Measurements from ENCODE around the gene TPBGL.

The TPBGL gene

GRCh38 chr11:75239531-75240290, 863 bp upstream of the TPBGL start:
- H3K4me1 ChIP-seq (ENCODE audit: control insufficient read depth, insufficient read depth, low read length): peaks cover 16% of the 10 kb centered on the region
- no peak overlapping the region for H3K27ac ChIP-seq (ENCODE audit: low read depth, low read length)
- H3K9ac ChIP-seq (ENCODE audit: low read depth, low read length): no peak overlapping the region
- peak overlapping the region; percentile 74 for H3K4me3 ChIP-seq (ENCODE audit: low read depth, low read length)
- H3K9me3 ChIP-seq (ENCODE audit: control insufficient read depth, insufficient read depth, low read length): no peaks in the 10 kb centered on the region
- peaks cover 66% of the 10 kb centered on the region for H3K27me3 ChIP-seq (ENCODE audit: control insufficient read depth, insufficient read depth, low read length)
- no peaks in the 10 kb centered on the region for H3K36me3 ChIP-seq (ENCODE audit: control insufficient read depth, insufficient read depth, low read length)

- Histone ChIP-seq H3K9ac (ENCODE audit: low read depth, low read length) (peak overlapping the region; percentile 53; the same call in 1 of the 2 replicates), H3K4me3 (ENCODE audit: low read depth, low read length) (peak overlapping the region; percentile 74), H3K9me3 (ENCODE audit: control insufficient read depth, insufficient read depth, low read length) (no peaks in the 10 kb centered on the region), H3K36me3 (ENCODE audit: control insufficient read depth, insufficient read depth, low read length) (no peaks in the 10 kb centered on the region), H3K4me1 (ENCODE audit: control insufficient read depth, insufficient read depth, low read length) (peaks cover 10% of the 10 kb centered on the region), H3K27me3 (ENCODE audit: control insufficient read depth, insufficient read depth, low read length) (peaks cover 74% of the 10 kb centered on the region), H3K27ac (ENCODE audit: low read depth, low read length) (no peak overlapping the region)
Measured at GRCh38 chr11:75241036-75241905, 697 bp downstream of the TPBGL start.

GRCh38 chr11:75241906-75242644, 1.5 kb downstream of the TPBGL start:
- Histone ChIP-seq H3K4me1 (ENCODE audit: control insufficient read depth, insufficient read depth, low read length) (peaks cover 10% of the 10 kb centered on the region), H3K27ac (ENCODE audit: low read depth, low read length) (no peak overlapping the region), H3K27me3 (ENCODE audit: control insufficient read depth, insufficient read depth, low read length) (peaks cover 74% of the 10 kb centered on the region), H3K9me3 (ENCODE audit: control insufficient read depth, insufficient read depth, low read length) (no peaks in the 10 kb centered on the region), H3K36me3 (ENCODE audit: control insufficient read depth, insufficient read depth, low read length) (no peaks in the 10 kb centered on the region), H3K4me3 (ENCODE audit: low read depth, low read length) (peak overlapping the region; percentile 74), H3K9ac (ENCODE audit: low read depth, low read length) (no peak overlapping the region)

GRCh38 chr11:75242722-75243600, 2.4 kb downstream of the TPBGL start:
- Histone ChIP-seq H3K27me3 (ENCODE audit: control insufficient read depth, insufficient read depth, low read length) (peaks cover 69% of the 10 kb centered on the region), H3K4me1 (ENCODE audit: control insufficient read depth, insufficient read depth, low read length) (peaks cover 10% of the 10 kb centered on the region), H3K27ac (ENCODE audit: low read depth, low read length) (no peak overlapping the region), H3K9ac (ENCODE audit: low read depth, low read length) (no peak overlapping the region), H3K36me3 (ENCODE audit: control insufficient read depth, insufficient read depth, low read length) (no peaks in the 10 kb centered on the region), H3K4me3 (ENCODE audit: low read depth, low read length) (no peak overlapping the region), H3K9me3 (ENCODE audit: control insufficient read depth, insufficient read depth, low read length) (no peaks in the 10 kb centered on the region)

GRCh38 chr11:75244052-75244814, 3.7 kb downstream of the TPBGL start:
- peaks cover 61% of the 10 kb centered on the region for H3K27me3 ChIP-seq (ENCODE audit: control insufficient read depth, insufficient read depth, low read length)
- no peaks in the 10 kb centered on the region for H3K36me3 ChIP-seq (ENCODE audit: control insufficient read depth, insufficient read depth, low read length)
- H3K9me3 ChIP-seq (ENCODE audit: control insufficient read depth, insufficient read depth, low read length): no peaks in the 10 kb centered on the region
- no peak overlapping the region for H3K4me3 ChIP-seq (ENCODE audit: low read depth, low read length)
- no peak overlapping the region for H3K9ac ChIP-seq (ENCODE audit: low read depth, low read length)
- H3K27ac ChIP-seq (ENCODE audit: low read depth, low read length): no peak overlapping the region
- H3K4me1 ChIP-seq (ENCODE audit: control insufficient read depth, insufficient read depth, low read length): peaks cover 8% of the 10 kb centered on the region

GRCh38 chr11:75245356-75246005, 4.9 kb downstream of the TPBGL start:
- H3K36me3 ChIP-seq (ENCODE audit: control insufficient read depth, insufficient read depth, low read length): no peaks in the 10 kb centered on the region
- H3K4me1 ChIP-seq (ENCODE audit: control insufficient read depth, insufficient read depth, low read length): no peaks in the 10 kb centered on the region
- H3K27me3 ChIP-seq (ENCODE audit: control insufficient read depth, insufficient read depth, low read length): peaks cover 49% of the 10 kb centered on the region
- no peaks in the 10 kb centered on the region for H3K9me3 ChIP-seq (ENCODE audit: control insufficient read depth, insufficient read depth, low read length)
- no peak overlapping the region for H3K27ac ChIP-seq (ENCODE audit: low read depth, low read length)
- no peak overlapping the region for H3K4me3 ChIP-seq (ENCODE audit: low read depth, low read length)
- H3K9ac ChIP-seq (ENCODE audit: low read depth, low read length): no peak overlapping the region

- Histone ChIP-seq H3K9ac (ENCODE audit: low read depth, low read length) (no peak overlapping the region), H3K4me3 (ENCODE audit: low read depth, low read length) (no peak overlapping the region), H3K36me3 (ENCODE audit: control insufficient read depth, insufficient read depth, low read length) (no peaks in the 10 kb centered on the region), H3K9me3 (ENCODE audit: control insufficient read depth, insufficient read depth, low read length) (no peaks in the 10 kb centered on the region), H3K27ac (ENCODE audit: low read depth, low read length) (no peak overlapping the region), H3K4me1 (ENCODE audit: control insufficient read depth, insufficient read depth, low read length) (no peaks in the 10 kb centered on the region), H3K27me3 (ENCODE audit: control insufficient read depth, insufficient read depth, low read length) (peaks cover 42% of the 10 kb centered on the region)
Measured at GRCh38 chr11:75246006-75246670, 5.6 kb downstream of the TPBGL start.

GRCh38 chr11:75246671-75247350, 6.2 kb downstream of the TPBGL start:
- Histone ChIP-seq H3K27me3 (ENCODE audit: control insufficient read depth, insufficient read depth, low read length) (peaks cover 37% of the 10 kb centered on the region), H3K36me3 (ENCODE audit: control insufficient read depth, insufficient read depth, low read length) (no peaks in the 10 kb centered on the region), H3K9me3 (ENCODE audit: control insufficient read depth, insufficient read depth, low read length) (no peaks in the 10 kb centered on the region), H3K4me1 (ENCODE audit: control insufficient read depth, insufficient read depth, low read length) (no peaks in the 10 kb centered on the region), H3K4me3 (ENCODE audit: low read depth, low read length) (no peak overlapping the region), H3K9ac (ENCODE audit: low read depth, low read length) (no peak overlapping the region), H3K27ac (ENCODE audit: low read depth, low read length) (no peak overlapping the region)

- H3K27me3 ChIP-seq (ENCODE audit: control insufficient read depth, insufficient read depth, low read length): peaks cover 16% of the 10 kb centered on the region
Measured at GRCh38 chr11:75248924-75249256, 8.3 kb downstream of the TPBGL start.

More at GRCh38 chr11:75248924-75249256, 8.3 kb downstream of the TPBGL start:
- Histone ChIP-seq H3K9me3 (ENCODE audit: control insufficient read depth, insufficient read depth, low read length) (peaks cover 9% of the 10 kb centered on the region; the same call in 1 of the 2 replicates), H3K4me1 (ENCODE audit: control insufficient read depth, insufficient read depth, low read length) (no peaks in the 10 kb centered on the region), H3K9ac (ENCODE audit: low read depth, low read length) (no peak overlapping the region), H3K36me3 (ENCODE audit: control insufficient read depth, insufficient read depth, low read length) (no peaks in the 10 kb centered on the region), H3K4me3 (ENCODE audit: low read depth, low read length) (no peak overlapping the region), H3K27ac (ENCODE audit: low read depth, low read length) (no peak overlapping the region)

Data from HUES48 (cell line).